ENCODE data around the gene TRPC6. TPM values are rescaled to one million over a fixed set of nuclear protein-coding genes. Genes with fewer than 3 reads are reported as not detected.

TRPC6 gene
- total and polyA plus RNA-seq, 7 donors = 0.04 to 1.1 (median 0.21) TPM

- 57 to 63% (median 59%) methylated on average over 5 of the region's 5 CpGs for WGBS, 3 donors
- intact Hi-C loops (cut with DNase I) = no loop called here
- H3K9me3 ChIP-seq = no peaks in the 10 kb centered on the region
- no peak overlapping the region for H3K4me3 ChIP-seq
- no peaks in the 10 kb centered on the region for H3K27me3 ChIP-seq (ENCODE audit: insufficient read depth in 3 of 3, low read length in 2 of 3)
- no peaks in the 10 kb centered on the region for H3K4me1 ChIP-seq
- ATAC-seq (no peak), DNase-seq (no peak)
- no peaks in the 10 kb centered on the region for H3K36me3 ChIP-seq (ENCODE audit: insufficient read depth in 1 of 2, low read depth in 1 of 2)
- no peak overlapping the region for H3K27ac ChIP-seq
- no peak for TF ChIP-seq CTCF (IDR thresholded peaks at IDR 0.05)
These were observed 16.7 kb downstream of the TRPC6 start for GRCh38 chr11:101567071-101567470.

DNA sequence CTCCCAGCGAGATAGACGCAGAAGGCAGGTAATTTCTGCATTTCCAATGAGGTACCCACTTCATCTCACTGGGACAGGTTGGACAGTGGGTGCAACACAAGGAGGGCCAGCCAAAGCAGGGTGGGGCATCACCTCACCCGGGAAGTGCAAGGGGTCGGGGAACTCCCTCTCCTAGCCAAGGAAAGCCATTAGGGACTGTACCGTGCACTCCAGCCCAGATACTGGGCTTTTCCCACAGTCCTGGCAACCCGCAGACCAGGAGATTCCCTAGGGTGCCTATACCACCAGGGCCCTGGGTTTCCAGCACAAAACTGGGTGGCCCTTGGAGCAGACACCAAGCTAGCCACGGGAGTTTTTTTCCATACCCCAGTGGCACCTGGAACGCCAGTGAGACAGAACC lies 17.2 kb downstream of the TRPC6 start:
- Histone ChIP-seq H3K27ac (no peak overlapping the region), H3K36me3 (ENCODE audit: insufficient read depth in 1 of 2, low read depth in 1 of 2) (no peaks in the 10 kb centered on the region), H3K27me3 (ENCODE audit: insufficient read depth in 3 of 3, low read length in 2 of 3) (no peaks in the 10 kb centered on the region), H3K9me3 (no peaks in the 10 kb centered on the region), H3K4me1 (no peaks in the 10 kb centered on the region), H3K4me3 (no peak overlapping the region)
- intact Hi-C loops (cut with DNase I) = no loop called here
- no peak for TF ChIP-seq CTCF (IDR thresholded peaks at IDR 0.05)
- WGBS, 3 donors = 65 to 78% (median 76%) methylated on average over 8 of the region's 8 CpGs
- DNase-seq (no peak), ATAC-seq (no peak)

DNA sequence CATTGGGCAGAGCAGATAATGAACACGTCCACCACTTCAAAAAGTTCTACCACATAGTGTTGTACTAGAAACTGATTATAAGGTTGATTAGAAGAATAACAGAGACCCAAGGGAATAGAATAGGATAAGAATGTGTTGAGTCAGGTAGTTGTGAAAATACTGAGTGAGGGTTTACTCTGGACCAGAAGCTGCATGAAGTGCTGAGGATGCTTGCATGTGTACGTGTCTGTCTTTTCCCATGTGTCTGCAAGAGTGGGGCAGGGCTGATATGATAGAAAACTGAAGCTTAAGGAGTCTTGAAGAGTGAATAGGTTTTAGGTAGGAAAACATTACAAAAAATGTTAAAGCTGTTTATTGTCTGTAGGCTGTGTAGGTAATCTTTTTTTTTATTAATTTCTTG lies 20.6 kb downstream of the TRPC6 start:
- ATAC-seq = no peak
- no peak overlapping the region for H3K4me3 ChIP-seq
- H3K4me1 ChIP-seq = no peaks in the 10 kb centered on the region
- 75 to 81% (median 78%) methylated on average over 2 of the region's 2 CpGs for WGBS, 3 donors
- no peaks in the 10 kb centered on the region for H3K27me3 ChIP-seq (ENCODE audit: insufficient read depth in 3 of 3, low read length in 2 of 3)
- no peaks in the 10 kb centered on the region for H3K36me3 ChIP-seq (ENCODE audit: insufficient read depth in 1 of 2, low read depth in 1 of 2)
- TF ChIP-seq CTCF (IDR thresholded peaks at IDR 0.05) = no peak
- no peak overlapping the region for H3K27ac ChIP-seq
- no peaks in the 10 kb centered on the region for H3K9me3 ChIP-seq
- no peak for DNase-seq
- intact Hi-C loops (cut with DNase I) = no loop called here

DNA sequence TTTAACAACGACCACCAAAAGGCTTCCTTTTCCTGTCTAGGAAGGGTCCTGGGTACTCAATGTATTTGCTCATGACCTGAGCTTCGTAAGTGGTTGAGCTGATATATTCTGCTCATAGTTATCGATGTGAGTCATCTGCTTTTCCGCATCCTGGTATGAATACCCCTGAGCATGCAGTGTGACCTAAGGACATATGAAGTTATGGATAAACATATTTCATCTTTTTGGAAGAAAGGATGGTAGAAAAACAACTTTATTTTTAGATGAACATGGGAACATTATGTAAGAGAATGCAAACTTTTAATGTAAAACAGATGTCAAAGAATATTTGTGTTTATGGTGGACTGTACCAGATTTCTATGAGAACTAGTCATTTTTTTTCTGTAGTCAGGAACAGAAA lies 28.4 kb downstream of the TRPC6 start:
- ATAC-seq = no peak
- WGBS, 3 donors = 59 to 75% (median 75%) methylated on average over 4 of the region's 4 CpGs
- intact Hi-C loops (cut with DNase I) = no loop called here
- no peak overlapping the region for H3K27ac ChIP-seq
- DNase-seq = no peak
- no peaks in the 10 kb centered on the region for H3K36me3 ChIP-seq (ENCODE audit: insufficient read depth in 1 of 2, low read depth in 1 of 2)
- TF ChIP-seq CTCF (IDR thresholded peaks at IDR 0.05) = no peak
- peaks cover 0 to 3% (median 0%) of the 10 kb centered on the region in 3 donors for H3K27me3 ChIP-seq (ENCODE audit: insufficient read depth in 3 of 3, low read length in 2 of 3)
- H3K9me3 ChIP-seq = no peaks in the 10 kb centered on the region
- no peak overlapping the region for H3K4me3 ChIP-seq
- no peaks in the 10 kb centered on the region for H3K4me1 ChIP-seq

GRCh38 chr11:101553891-101554292 lies 29.9 kb downstream of the TRPC6 start:
- DNase-seq = no peak

More at GRCh38 chr11:101553891-101554292, 29.9 kb downstream of the TRPC6 start:
- H3K4me3 ChIP-seq = no peak overlapping the region
- WGBS, 3 donors = 48 to 59% (median 58%) methylated on average over 3 of the region's 3 CpGs
- H3K27me3 ChIP-seq (ENCODE audit: insufficient read depth in 3 of 3, low read length in 2 of 3) = peaks cover 0 to 3% (median 0%) of the 10 kb centered on the region in 3 donors
- H3K36me3 ChIP-seq (ENCODE audit: insufficient read depth in 1 of 2, low read depth in 1 of 2) = no peaks in the 10 kb centered on the region
- no peaks in the 10 kb centered on the region for H3K4me1 ChIP-seq
- no peak overlapping the region for H3K27ac ChIP-seq
- no peaks in the 10 kb centered on the region for H3K9me3 ChIP-seq
- intact Hi-C loops (cut with DNase I) = no loop called here
- TF ChIP-seq CTCF (IDR thresholded peaks at IDR 0.05) = no peak
- no peak for ATAC-seq

Data from psoas muscle (tissue), 8 donors.